HL-60 (cell line): Measurements from ENCODE around the gene MTCL1.

Experiments used
- DNase-seq, 2 experiments: peaks; one replicate each; pipeline ENCODE4 v3.0.0-alpha.2; 2010 to 2020; ENCODE audit warnings: low read depth in 1 of 2, low spot score in 1 of 2
- H3K27ac ChIP-seq: fragments of 250-450 bp; sonication (Bioruptor Pico); replicated peaks from 2 replicates; pipeline ENCODE4 v1.5.1; 2020; ENCODE audit warnings: mild to moderate bottlenecking, moderate library complexity
- H3K27me3 ChIP-seq: fragments of 250-450 bp; sonication (Bioruptor Pico); 2 replicates; pipeline ENCODE4 v1.5.1; 2021; ENCODE audit warnings: mild to moderate bottlenecking, moderate library complexity; ENCODE audit not compliant: insufficient read depth, poor library complexity, severe bottlenecking
- H3K4me3 ChIP-seq: replicated peaks from 2 replicates; pipeline ENCODE4 v1.5.1; 2011; ENCODE audit warnings: mild to moderate bottlenecking, control low read depth, low read length; ENCODE audit not compliant: insufficient read depth
- GABPA ChIP-seq: IDR thresholded peaks from 2 replicates; pipeline ENCODE4 v1.6.1; 2012; ENCODE audit warnings: low read depth
- POLR2AphosphoS5 ChIP-seq: IDR thresholded peaks from 2 replicates; pipeline ENCODE4 v1.6.1; 2012; ENCODE audit warnings: low read depth
- REST ChIP-seq: IDR thresholded peaks from 2 replicates; pipeline ENCODE4 v1.6.1; 2012; ENCODE audit warnings: low read depth; ENCODE audit not compliant: insufficient replicate concordance
- SPI1 ChIP-seq: IDR thresholded peaks from 2 replicates; pipeline ENCODE4 v1.6.1; 2012; ENCODE audit warnings: low read depth, mild to moderate bottlenecking, borderline replicate concordance
- TF ChIP-seq, protein P1 (sequence below): IDR thresholded peaks from one replicate; pipeline ENCODE4 v1.5.1; 2011; ENCODE audit warnings: low read length, control low read depth, inconsistent platforms; ENCODE audit not compliant: insufficient read depth

MTCL1 gene

GRCh38 chr18:8843005-8843404 lies 137.6 kb downstream of the MTCL1 start:
- H3K27me3 ChIP-seq: peaks cover 2% of the 10 kb centered on the region
- H3K27ac ChIP-seq: no peak overlapping the region
- TF ChIP-seq SPI1 (no peak), REST (no peak)
- DNase-seq: no peak
- H3K4me3 ChIP-seq: no peak overlapping the region

DNA sequence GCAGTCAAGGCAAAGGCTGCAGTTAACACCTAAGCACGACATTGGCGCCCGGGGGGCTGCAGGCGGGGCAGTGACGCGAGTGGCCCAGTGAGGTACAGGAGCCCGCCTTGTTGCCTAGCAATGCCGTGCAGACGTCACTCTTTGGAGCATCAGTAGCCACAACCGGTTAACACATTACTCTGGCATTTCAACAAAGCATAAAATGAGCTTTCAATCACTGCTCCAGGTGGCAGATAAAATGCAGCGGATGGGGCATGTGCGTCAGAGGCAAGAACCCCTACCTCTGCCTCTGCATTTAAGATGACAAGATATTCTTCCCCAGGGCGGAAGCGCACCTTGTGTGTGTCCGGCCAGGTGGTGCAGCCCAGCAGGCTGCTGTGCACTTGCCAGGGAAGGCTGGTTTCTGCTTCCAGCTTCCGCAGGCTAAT lies 139.4 kb downstream of the MTCL1 start:
- TF ChIP-seq, protein P1, sequence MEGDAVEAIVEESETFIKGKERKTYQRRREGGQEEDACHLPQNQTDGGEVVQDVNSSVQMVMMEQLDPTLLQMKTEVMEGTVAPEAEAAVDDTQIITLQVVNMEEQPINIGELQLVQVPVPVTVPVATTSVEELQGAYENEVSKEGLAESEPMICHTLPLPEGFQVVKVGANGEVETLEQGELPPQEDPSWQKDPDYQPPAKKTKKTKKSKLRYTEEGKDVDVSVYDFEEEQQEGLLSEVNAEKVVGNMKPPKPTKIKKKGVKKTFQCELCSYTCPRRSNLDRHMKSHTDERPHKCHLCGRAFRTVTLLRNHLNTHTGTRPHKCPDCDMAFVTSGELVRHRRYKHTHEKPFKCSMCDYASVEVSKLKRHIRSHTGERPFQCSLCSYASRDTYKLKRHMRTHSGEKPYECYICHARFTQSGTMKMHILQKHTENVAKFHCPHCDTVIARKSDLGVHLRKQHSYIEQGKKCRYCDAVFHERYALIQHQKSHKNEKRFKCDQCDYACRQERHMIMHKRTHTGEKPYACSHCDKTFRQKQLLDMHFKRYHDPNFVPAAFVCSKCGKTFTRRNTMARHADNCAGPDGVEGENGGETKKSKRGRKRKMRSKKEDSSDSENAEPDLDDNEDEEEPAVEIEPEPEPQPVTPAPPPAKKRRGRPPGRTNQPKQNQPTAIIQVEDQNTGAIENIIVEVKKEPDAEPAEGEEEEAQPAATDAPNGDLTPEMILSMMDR: no peak
- no peak for TF ChIP-seq GABPA
- TF ChIP-seq POLR2AphosphoS5: no peak
- TF ChIP-seq REST: no peak
- TF ChIP-seq SPI1: no peak
- DNase-seq: no peak
- H3K27ac ChIP-seq: no peak overlapping the region
- no peak overlapping the region for H3K4me3 ChIP-seq
- peaks cover 3% of the 10 kb centered on the region for H3K27me3 ChIP-seq

GRCh38 chr18:8845506-8845905 lies 140.2 kb downstream of the MTCL1 start:
- DNase-seq: no peak
- H3K27me3 ChIP-seq: peaks cover 3% of the 10 kb centered on the region
- TF ChIP-seq SPI1: no peak
- TF ChIP-seq GABPA: no peak
- no peak for TF ChIP-seq REST
- TF ChIP-seq, protein P1: no peak
- TF ChIP-seq POLR2AphosphoS5: no peak
- no peak overlapping the region for H3K4me3 ChIP-seq
- no peak overlapping the region for H3K27ac ChIP-seq
